ENCODE measurements around the gene ARHGAP15.

The ARHGAP15 gene

DNA sequence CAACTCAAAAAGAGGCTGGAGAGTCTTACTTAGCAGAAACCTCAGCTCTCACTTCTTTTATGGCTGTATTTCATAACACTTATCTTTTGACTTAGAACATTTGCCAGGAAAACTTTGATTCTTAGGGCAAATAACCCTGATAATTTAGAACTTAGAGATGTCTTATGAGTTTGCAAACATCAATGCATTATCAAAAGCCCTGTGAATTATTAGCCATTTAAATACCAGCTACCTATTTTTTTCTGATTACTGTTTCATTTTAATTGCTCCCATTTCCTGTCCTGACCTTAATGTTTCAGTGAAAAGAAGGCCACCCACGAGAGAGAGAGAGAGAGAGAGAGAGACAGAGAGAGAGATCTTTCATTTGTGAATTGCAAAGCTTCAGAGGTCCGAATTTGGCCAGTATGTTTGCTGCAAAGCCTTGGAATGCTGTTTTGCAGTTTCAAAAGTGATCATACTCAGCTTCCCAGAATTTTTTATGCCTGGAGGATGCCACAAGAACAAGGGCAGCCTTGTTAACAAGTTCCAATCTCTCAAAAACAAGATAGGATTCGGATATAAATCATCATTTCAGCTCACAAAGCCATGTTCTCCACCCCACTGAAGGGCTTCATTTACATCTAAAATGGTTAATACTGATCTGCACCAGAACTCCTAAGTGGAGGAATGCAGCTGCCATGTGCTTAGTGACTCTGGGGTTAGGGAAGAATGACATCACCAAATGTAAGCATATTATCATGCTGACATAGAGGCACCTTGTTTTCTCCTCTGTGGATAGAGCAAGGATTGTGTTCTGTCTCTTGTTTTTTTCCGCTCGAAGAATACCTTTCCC lies 478.2 kb downstream of the ARHGAP15 start:
- no peak overlapping the region for H3K4me3 ChIP-seq (ENCODE audit: low read length)
- TF ChIP-seq, protein P1, sequence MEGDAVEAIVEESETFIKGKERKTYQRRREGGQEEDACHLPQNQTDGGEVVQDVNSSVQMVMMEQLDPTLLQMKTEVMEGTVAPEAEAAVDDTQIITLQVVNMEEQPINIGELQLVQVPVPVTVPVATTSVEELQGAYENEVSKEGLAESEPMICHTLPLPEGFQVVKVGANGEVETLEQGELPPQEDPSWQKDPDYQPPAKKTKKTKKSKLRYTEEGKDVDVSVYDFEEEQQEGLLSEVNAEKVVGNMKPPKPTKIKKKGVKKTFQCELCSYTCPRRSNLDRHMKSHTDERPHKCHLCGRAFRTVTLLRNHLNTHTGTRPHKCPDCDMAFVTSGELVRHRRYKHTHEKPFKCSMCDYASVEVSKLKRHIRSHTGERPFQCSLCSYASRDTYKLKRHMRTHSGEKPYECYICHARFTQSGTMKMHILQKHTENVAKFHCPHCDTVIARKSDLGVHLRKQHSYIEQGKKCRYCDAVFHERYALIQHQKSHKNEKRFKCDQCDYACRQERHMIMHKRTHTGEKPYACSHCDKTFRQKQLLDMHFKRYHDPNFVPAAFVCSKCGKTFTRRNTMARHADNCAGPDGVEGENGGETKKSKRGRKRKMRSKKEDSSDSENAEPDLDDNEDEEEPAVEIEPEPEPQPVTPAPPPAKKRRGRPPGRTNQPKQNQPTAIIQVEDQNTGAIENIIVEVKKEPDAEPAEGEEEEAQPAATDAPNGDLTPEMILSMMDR (conservative IDR thresholded peaks at IDR 0.05; ENCODE audit: low read depth, low read length), result no peak
- DNase-seq (ENCODE audit: low read depth), result no peak

DNA sequence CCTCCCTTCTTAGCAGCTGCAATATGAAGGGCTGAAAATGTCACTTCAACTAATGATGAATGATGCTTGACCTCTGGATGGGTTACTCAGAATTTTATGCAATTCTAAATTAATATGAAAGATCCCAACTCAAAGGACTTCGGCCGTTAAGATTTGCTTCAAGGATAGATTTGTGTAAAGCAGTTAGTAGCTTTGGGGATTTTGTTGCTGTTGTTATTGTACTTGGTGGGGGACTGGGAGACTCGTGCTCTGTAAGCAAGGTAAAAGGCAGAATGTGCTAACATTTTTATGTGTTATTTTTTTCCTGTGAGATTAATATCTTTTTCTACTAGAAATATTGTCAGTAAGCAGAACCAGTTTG lies 478.8 kb downstream of the ARHGAP15 start:
- TF ChIP-seq, protein P1 (conservative IDR thresholded peaks at IDR 0.05; ENCODE audit: low read depth, low read length), result no peak
- no peak overlapping the region for H3K4me3 ChIP-seq (ENCODE audit: low read length)
- no peak for DNase-seq (ENCODE audit: low read depth)

DNA sequence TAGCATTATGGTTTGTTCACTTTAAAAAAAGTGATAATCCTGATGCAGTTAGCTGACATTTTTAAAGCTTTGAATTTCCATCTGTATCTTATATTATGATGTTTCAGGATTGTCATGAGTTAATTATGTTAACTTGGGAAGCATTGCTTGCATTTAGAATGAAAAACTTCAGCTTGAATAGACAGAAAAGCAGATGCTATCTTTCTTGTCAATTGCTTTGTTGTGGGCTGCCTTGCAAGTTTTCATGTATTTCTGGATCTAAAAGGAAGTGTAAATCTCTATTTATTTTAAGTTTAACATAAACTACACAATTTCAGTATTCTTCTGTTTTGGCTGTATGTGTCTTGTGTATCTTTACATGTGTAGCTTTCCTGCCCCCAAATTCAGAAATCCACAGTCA lies 479.5 kb downstream of the ARHGAP15 start:
- no peak overlapping the region for H3K4me3 ChIP-seq (ENCODE audit: low read length)

GRCh38 chr2:143611336-143611735 lies 482.1 kb downstream of the ARHGAP15 start:
- TF ChIP-seq, protein P1 (conservative IDR thresholded peaks at IDR 0.05; ENCODE audit: low read depth, low read length), result no peak

More for the DNA sequence above, 479.5 kb downstream of the ARHGAP15 start:
- no peak for DNase-seq (ENCODE audit: low read depth)
- TF ChIP-seq, protein P1 (conservative IDR thresholded peaks at IDR 0.05; ENCODE audit: low read depth, low read length), result no peak

DNA sequence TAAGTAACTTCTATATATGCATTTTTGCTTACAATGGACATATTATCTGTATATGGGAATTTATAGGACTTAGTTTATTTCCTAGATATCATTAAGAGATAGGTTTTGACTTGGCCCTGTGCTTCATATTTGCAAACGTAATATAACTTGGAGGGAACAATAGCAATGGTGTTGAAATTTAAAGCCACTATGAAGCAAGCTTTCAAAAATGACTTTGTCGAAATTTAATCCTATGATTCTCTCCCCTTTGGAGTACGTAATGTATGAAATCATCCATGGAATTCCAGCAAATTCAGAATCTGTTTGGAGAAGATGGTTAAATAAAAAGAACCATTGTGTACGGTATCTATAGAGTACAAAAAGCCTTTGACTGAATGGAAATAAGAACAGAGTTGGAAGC lies 486.3 kb downstream of the ARHGAP15 start:
- no peak for DNase-seq (ENCODE audit: low read depth)
- H3K4me3 ChIP-seq (ENCODE audit: low read length), result no peak overlapping the region
- TF ChIP-seq, protein P1 (conservative IDR thresholded peaks at IDR 0.05; ENCODE audit: low read depth, low read length), result no peak

More at GRCh38 chr2:143611336-143611735, 482.1 kb downstream of the ARHGAP15 start:
- no peak overlapping the region for H3K4me3 ChIP-seq (ENCODE audit: low read length)
- DNase-seq (ENCODE audit: low read depth), result no peak

- DNase-seq (ENCODE audit: low read depth), result no peak
- TF ChIP-seq, protein P1 (conservative IDR thresholded peaks at IDR 0.05; ENCODE audit: low read depth, low read length), result no peak
- no peak overlapping the region for H3K4me3 ChIP-seq (ENCODE audit: low read length)
These were observed 487.2 kb downstream of the ARHGAP15 start for GRCh38 chr2:143616452-143616851.

DNA sequence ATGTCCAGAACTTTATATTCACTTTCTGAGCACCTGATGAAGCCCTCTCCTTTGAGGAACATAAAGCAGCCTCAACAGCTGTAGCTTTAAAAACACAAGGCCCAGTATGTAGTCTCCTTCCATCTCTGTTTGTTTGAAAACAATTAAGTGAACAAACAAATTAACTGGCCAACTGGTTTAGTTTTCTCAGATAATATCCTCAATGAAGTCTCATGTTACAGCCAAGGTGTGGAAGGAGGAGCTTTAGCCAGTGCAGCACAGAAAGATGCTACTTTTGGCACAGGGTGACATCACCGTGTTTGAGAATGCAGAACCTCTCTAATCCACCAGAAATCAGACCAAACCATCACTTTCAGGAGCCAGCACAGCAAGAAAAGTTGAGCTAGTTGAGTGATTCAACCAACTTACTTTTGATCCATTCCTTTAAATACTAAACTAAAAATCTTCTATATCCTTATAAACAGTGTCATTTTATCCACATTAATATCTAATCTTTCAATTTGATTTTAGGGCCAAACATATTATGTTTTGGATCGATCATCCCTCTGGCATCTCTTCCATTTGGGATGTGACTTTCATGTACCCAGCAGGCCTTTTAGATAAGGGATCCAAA lies 488.7 kb downstream of the ARHGAP15 start:
- H3K4me3 ChIP-seq (ENCODE audit: low read length), result no peak overlapping the region
- no peak for DNase-seq (ENCODE audit: low read depth)
- TF ChIP-seq, protein P1 (conservative IDR thresholded peaks at IDR 0.05; ENCODE audit: low read depth, low read length), result no peak

Data from retinal pigment epithelial cell (primary cell).